GM10847 (cell line): ENCODE data around the gene KCNQ1.

ENCODE experiments used
- POLR2A ChIP-seq: IDR thresholded peaks from 2 replicates; pipeline ENCODE4 v1.6.1; 2011; ENCODE audit not compliant: insufficient read length; ENCODE audit errors: extremely low read depth

The KCNQ1 gene

GRCh38 chr11:2509481-2510001 is 64.7 kb downstream of the KCNQ1 start:
- no peak for TF ChIP-seq POLR2A

- TF ChIP-seq POLR2A: no peak
Observed at GRCh38 chr11:2510626-2511402, 66.0 kb downstream of the KCNQ1 start.

- TF ChIP-seq POLR2A: no peak
Observed at GRCh38 chr11:2511421-2512369, 66.9 kb downstream of the KCNQ1 start.

- no peak for TF ChIP-seq POLR2A
Observed at GRCh38 chr11:2512431-2513407, 67.9 kb downstream of the KCNQ1 start.

GRCh38 chr11:2513441-2513840 is 68.6 kb downstream of the KCNQ1 start:
- TF ChIP-seq POLR2A: no peak

- TF ChIP-seq POLR2A: no peak
Observed at GRCh38 chr11:2515401-2516275, 70.8 kb downstream of the KCNQ1 start.

GRCh38 chr11:2516276-2517015 is 71.6 kb downstream of the KCNQ1 start:
- TF ChIP-seq POLR2A: no peak

- no peak for TF ChIP-seq POLR2A
Observed at GRCh38 chr11:2517016-2517385, 72.2 kb downstream of the KCNQ1 start.

DNA sequence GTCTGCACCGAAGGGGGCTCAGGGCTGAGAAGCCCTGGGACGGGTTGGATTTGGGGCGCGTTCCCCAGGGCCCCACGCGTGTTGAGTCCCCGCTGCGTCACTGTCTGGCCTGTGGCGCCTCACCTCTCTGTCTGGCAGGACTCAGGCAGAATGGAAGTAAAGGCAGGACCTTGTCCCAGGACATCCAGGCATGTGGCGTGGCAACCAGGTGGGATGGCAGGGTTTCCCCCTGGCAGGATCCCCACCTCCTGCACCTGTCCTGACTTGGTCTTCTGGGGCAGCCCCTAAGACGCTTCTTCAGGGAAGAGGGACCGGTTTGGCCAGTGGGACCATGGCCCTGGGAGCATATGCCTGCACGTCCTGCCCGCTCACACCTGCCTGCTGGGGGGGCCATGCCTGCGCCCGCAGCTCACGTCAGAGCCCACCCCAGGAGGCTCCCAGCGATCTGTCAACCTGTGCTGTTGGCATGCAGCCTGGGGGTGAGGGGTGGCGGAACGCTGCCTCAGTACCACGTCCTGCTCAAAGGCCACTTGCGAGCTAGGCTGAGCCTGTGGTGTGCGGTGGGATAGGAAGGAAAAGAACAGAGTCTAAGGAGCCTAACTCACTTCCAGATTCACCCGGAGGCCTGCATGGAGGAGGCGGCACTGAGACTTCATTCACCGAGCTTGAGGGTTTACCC is 72.7 kb downstream of the KCNQ1 start:
- no peak for TF ChIP-seq POLR2A

GRCh38 chr11:2518111-2518982 is 73.5 kb downstream of the KCNQ1 start:
- TF ChIP-seq POLR2A: no peak

DNA sequence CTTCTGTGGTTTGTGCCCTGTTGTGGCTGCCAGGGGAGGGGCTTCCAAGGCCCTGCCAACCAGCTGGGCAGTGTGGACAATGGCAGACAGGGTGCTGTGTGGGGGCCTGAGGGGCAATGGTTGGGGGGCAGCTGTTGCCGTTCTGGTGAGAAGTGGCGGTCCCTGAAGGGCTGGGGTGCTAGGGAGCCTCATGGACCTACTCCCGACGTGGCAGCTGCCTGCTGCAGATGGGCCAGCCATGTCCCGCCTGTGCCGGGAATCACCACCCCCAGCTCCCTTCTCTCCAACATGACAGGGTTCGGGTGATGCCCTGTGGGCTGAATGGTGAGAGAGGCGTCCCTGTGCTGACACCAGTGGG is 74.2 kb downstream of the KCNQ1 start:
- no peak for TF ChIP-seq POLR2A

- TF ChIP-seq POLR2A: no peak
Observed at GRCh38 chr11:2519517-2519861, 74.7 kb downstream of the KCNQ1 start.
